A673 (cell line): ENCODE results near the gene CPLX3. TPM values are rescaled to one million over a fixed set of nuclear protein-coding genes. Genes with fewer than 3 reads are reported as not detected.

Source experiments
- BruUV-seq: library from RNA; stranded (reverse); fragments of 400-500 nt; replicated peaks from 2 replicates; lab custom pipeline; 2021; lab: Mats Ljungman, UMichigan
- CTCF ChIA-PET: fragments of 300-600 bp; sonication (Branson Sonifier 250); formaldehyde crosslinking; loops from one replicate; lab custom pipeline; 2022; ENCODE audit warnings: antibody characterized with exemption; lab: Charles Lee
- POLR2A ChIA-PET: fragments of 300-600 bp; sonication (Branson Sonifier 250); formaldehyde crosslinking; loops from one replicate; lab custom pipeline; 2022; ENCODE audit warnings: antibody characterized with exemption; ENCODE audit not compliant: low non-redundant PET; lab: Charles Lee
- DNase-seq: peaks from one replicate; pipeline ENCODE4 v3.0.0-alpha.2; 2015; ENCODE audit warnings: low spot score
- H3K27ac ChIP-seq: fragments of 200-600 bp; sonication (generic); 2 replicates; pipeline ENCODE4 v1.5.1; 2016; ENCODE audit warnings: mixed run types, low read depth, mild to moderate bottlenecking, mixed read lengths, antibody characterized with exemption, low read length; ENCODE audit not compliant: poor library complexity, severe bottlenecking
- H3K27me3 ChIP-seq: fragments of 200-600 bp; sonication (generic); replicated peaks from 2 replicates; pipeline ENCODE4 v1.6.1; 2017; ENCODE audit warnings: mixed run types, low read depth, mild to moderate bottlenecking, mixed read lengths, antibody characterized with exemption, low read length; ENCODE audit not compliant: insufficient read depth, poor library complexity
- H3K36me3 ChIP-seq: fragments of 200-600 bp; sonication (generic); 2 replicates; pipeline ENCODE4 v1.6.1; 2016; ENCODE audit warnings: mixed run types, mild to moderate bottlenecking, mixed read lengths, antibody characterized with exemption, low read length; ENCODE audit not compliant: insufficient read depth, poor library complexity, severe bottlenecking
- H3K4me1 ChIP-seq: fragments of 200-600 bp; sonication (generic); 2 replicates; pipeline ENCODE4 v1.6.1; 2017; ENCODE audit warnings: mixed run types, mild to moderate bottlenecking, mixed read lengths, antibody characterized with exemption, low read length; ENCODE audit not compliant: insufficient read depth, poor library complexity, severe bottlenecking
- H3K4me3 ChIP-seq: fragments of 200-600 bp; sonication (generic); 2 replicates; pipeline ENCODE4 v1.5.1; 2016; ENCODE audit warnings: low read depth, mixed run types, mild to moderate bottlenecking, mixed read lengths, low read length; ENCODE audit not compliant: poor library complexity, severe bottlenecking
- H3K9me3 ChIP-seq: fragments of 200-600 bp; sonication (generic); 2 replicates; pipeline ENCODE4 v1.6.1; 2016; ENCODE audit warnings: mixed run types, low read depth, mild to moderate bottlenecking, mixed read lengths, antibody characterized with exemption, low read length; ENCODE audit not compliant: poor library complexity, severe bottlenecking
- CTCF ChIP-seq: fragments of 300-800, 200-600 bp; sonication (generic); conservative IDR thresholded peaks from 2 replicates; pipeline ENCODE4 v1.5.1; 2017; ENCODE audit warnings: low read depth, mild to moderate bottlenecking, antibody characterized with exemption, low read length, moderate library complexity, mixed read lengths
- EZH2 ChIP-seq: fragments of 200-600 bp; sonication (generic); IDR thresholded peaks from 2 replicates; pipeline ENCODE4 v1.6.1; 2017; ENCODE audit warnings: borderline replicate concordance, low read depth, mild to moderate bottlenecking, mixed read lengths, antibody characterized with exemption, low read length; ENCODE audit not compliant: poor library complexity, severe bottlenecking
- intact Hi-C: fragments of 100-400 bp; cut with micrococcal nuclease; formaldehyde crosslinking; loops from one replicate; pipeline ENCODE4 v1.10.0; 2022; ENCODE audit not compliant: unreplicated experiment
- total RNA-seq: library from RNA; stranded (reverse); gene quantifications from 2 replicates; pipeline ENCODE4 v1.2.3, GENCODE V29; 2021

The CPLX3 gene
- total RNA-seq, 1 experiment from 2014 or later, result 0.17 TPM

- H3K4me3 ChIP-seq, result no peak overlapping the region
- no TSS peak for BruUV-seq
- DNase-seq, result peak; percentile 77
- POLR2A ChIA-PET, result no interaction called here
- no peaks in the 10 kb centered on the region for H3K27me3 ChIP-seq
- no peaks in the 10 kb centered on the region for H3K4me1 ChIP-seq
- H3K9me3 ChIP-seq, result no peaks in the 10 kb centered on the region
- H3K27ac ChIP-seq, result no peak overlapping the region
- CTCF ChIA-PET, result interaction anchor here (1.4 kb wide), 1 partner anchor 64 kb away, joined by 7 read pairs; no protein-coding TSS in a partner anchor
- peaks cover 4% of the 10 kb centered on the region for H3K36me3 ChIP-seq
- intact Hi-C loops, result loop anchor here (5.0 kb wide), 1 partner anchor 63 kb away; no protein-coding TSS in a partner anchor
- TF ChIP-seq CTCF, result peak; percentile 87
- no peak for TF ChIP-seq EZH2
These were observed 8.9 kb downstream of the CPLX3 start for GRCh38 chr15:74835312-74835823.

- H3K36me3 ChIP-seq, result peaks cover 8% of the 10 kb centered on the region
- H3K9me3 ChIP-seq, result no peaks in the 10 kb centered on the region
- CTCF ChIA-PET, result interaction anchor here (1.4 kb wide), 1 partner anchor 66 kb away, joined by 7 read pairs; no protein-coding TSS in a partner anchor
- H3K4me1 ChIP-seq, result no peaks in the 10 kb centered on the region
- no peaks in the 10 kb centered on the region for H3K27me3 ChIP-seq
- DNase-seq, result no peak
- POLR2A ChIA-PET, result no interaction called here
- TF ChIP-seq EZH2 (no peak), CTCF (no peak)
- no peak overlapping the region for H3K27ac ChIP-seq
- intact Hi-C loops, result loop anchor here (5.0 kb wide), 1 partner anchor 65 kb away; no protein-coding TSS in a partner anchor
- no peak overlapping the region for H3K4me3 ChIP-seq
- no TSS peak for BruUV-seq
These were observed 10.4 kb downstream of the CPLX3 start for GRCh38 chr15:74836846-74837245.

- H3K9me3 ChIP-seq, result no peaks in the 10 kb centered on the region
- ChIA-PET POLR2A (no interaction called here), CTCF (no interaction called here)
- no peak overlapping the region for H3K4me3 ChIP-seq
- no peak overlapping the region for H3K27ac ChIP-seq
- TF ChIP-seq CTCF (no peak; the same call in 1 of the 2 replicates), EZH2 (no peak)
- H3K36me3 ChIP-seq, result peaks cover 8% of the 10 kb centered on the region
- no peaks in the 10 kb centered on the region for H3K4me1 ChIP-seq
- DNase-seq, result no peak
- intact Hi-C loops, result loop anchor here (5.0 kb wide), 1 partner anchor 65 kb away; no protein-coding TSS in a partner anchor
- no peaks in the 10 kb centered on the region for H3K27me3 ChIP-seq
- no TSS peak for BruUV-seq
These were observed 11.2 kb downstream of the CPLX3 start for GRCh38 chr15:74837482-74838136.
